ENCODE data around the gene RGPD5. TPM values are rescaled to one million over a fixed set of nuclear protein-coding genes. Genes with fewer than 3 reads are reported as not detected.

RGPD5 gene
- polyA plus RNA-seq = 12.0 and 20.9 TPM in 2 replicates

GRCh38 chr2:109794074-109794737, at the start of gene RGPD5:
TSS of gene RGPD5 (plus strand) at chr2:109794305. CDS start at chr2:109794466, 161 bp downstream.

GRCh38 chr2:109898462-109899336, 104.6 kb downstream of the RGPD5 start, which contains the start of gene LIMS3:
TSS of gene LIMS3 (plus strand) at chr2:109898688. CDS start at chr2:109898729, 41 bp downstream.

Other genes with a start within 250 kb of the RGPD5 start
- gene SEPTIN10, start 180.3 kb upstream of the RGPD5 start, polyA plus RNA-seq = 3.0 and 3.2 TPM in 2 replicates
- gene SOWAHC, start 179.9 kb upstream of the RGPD5 start, polyA plus RNA-seq = 0.43 and 0.74 TPM in 2 replicates
- gene LIMS3, start 104.4 kb downstream of the RGPD5 start, polyA plus RNA-seq = not detected in 2 replicates

Measured in Purkinje cell (primary cell).